HG03280 (cell line): ENCODE results near the gene GALNT14.

ENCODE experiments used
- ATAC-seq: cut with Tn5 transposase; IDR thresholded peaks from one replicate; pipeline ENCODE4 v1.9.1; 2021; ENCODE audit warnings: mild to moderate bottlenecking, moderate library complexity; ENCODE audit not compliant: unreplicated experiment

The GALNT14 gene

DNA sequence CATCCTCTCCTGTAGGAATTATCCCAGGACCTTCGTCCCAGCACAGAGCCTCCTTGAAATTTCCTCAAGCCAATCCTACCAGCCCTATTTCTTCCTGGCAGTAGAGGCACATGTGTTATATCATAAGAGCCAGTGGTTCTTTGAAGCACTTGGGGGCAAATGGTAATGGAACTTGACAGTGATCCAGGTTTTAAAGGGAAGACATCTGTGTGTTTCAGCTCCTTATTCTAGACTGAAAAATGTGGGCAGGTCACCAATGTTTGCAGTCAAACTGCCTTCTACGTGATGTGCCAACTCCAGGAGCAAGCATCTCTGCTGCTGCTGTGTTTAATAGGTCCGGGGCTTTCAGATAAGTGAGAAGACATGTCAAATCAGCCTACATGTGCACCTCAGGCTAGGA lies 157.1 kb downstream of the GALNT14 start:
- no peak for ATAC-seq

DNA sequence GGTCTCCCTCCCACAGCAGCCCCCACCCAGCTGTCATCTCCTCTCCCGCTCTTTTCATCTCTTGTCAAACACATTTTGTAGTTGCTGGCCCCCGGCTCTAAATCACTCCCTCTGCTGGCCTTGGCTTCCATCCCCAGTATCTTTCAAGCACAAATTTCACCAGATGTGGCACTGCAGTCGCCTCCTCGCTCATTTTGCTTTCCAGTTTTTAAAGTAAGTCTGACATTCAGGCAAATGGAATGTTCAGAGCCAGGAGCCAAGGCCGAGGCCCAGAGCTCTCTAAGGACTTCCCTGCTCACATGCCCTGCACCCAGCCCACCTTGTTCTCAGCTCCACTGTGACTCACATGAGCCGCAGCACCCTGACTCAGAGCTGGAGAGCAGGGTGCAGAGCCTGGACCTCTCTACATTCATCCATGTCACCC lies 158.4 kb downstream of the GALNT14 start:
- ATAC-seq = no peak

DNA sequence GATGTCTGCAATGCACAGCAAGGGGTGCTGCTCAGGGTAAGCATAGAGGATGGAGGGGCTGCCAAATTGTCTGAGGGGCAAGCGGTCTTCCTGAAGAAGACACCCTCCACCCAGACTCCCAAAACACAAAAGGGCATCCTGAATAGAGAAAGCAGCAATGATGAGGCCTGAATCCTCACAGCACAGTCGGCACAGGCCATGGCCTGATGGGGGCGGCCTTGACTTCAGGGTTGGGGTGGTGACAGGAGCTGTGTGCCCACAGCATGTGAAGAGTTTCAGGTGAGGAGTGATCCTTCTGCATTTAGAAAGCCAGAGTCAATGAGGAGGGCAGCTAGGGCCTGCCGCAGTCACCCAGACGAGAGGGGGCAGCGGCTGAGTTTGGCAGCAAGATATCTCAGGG lies 159.4 kb downstream of the GALNT14 start:
- no peak for ATAC-seq

DNA sequence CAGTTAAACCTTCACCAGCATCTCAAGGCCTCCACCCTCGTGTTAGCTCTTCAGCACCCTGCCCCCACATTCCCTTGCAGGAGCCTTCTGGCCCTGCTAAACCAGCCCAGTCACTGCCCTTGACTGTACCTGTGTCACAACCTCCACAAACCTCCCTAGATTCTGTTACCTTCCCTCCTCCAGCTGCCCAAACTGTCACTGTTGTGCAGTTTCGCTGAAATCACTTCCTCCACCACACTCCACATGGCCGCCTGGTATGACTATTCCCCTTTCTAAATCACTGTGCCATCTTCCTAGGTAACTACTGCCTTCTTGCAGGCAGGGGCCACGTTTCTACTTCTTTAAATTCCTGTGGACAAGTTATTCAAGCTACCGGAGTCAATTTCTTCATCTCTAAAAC lies 160.2 kb downstream of the GALNT14 start:
- ATAC-seq = no peak

DNA sequence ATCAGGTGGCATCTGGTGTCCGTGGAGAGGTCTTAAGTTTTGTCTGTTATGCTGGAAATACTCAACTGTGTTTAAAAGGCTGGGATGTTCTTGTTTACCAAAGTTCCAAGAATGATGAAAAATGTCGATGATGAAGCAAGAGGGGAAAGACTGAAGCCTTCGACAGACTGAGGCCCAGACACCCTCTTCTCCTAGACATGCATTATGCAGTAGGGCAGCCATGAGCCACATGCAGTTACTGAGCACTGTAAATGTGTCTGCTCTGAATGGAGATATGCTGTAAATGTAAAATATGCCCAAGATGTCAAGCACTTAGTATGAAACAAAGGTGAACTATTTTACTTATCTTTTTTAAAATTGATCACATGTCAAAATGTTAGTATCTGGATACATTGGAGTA lies 163.1 kb downstream of the GALNT14 start:
- ATAC-seq = no peak

DNA sequence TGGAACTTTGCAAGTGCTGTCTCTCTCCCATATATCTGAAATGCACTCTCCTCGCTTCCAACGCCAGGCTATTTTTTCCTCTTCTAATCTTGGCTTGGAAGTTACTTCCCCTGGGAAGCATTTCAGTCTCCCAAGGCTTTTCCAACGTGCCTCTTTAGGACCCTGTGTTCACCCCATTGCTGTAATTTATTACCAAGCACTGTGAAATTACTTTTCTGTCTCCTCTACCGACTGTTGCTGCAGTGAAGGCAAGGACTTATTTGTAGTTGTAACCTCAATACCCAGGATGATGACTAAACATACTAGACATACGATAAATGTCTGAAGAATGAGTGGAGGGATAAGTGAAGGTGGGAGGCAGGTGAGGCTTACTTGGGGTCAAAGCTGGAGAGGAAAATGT lies 163.7 kb downstream of the GALNT14 start:
- no peak for ATAC-seq

DNA sequence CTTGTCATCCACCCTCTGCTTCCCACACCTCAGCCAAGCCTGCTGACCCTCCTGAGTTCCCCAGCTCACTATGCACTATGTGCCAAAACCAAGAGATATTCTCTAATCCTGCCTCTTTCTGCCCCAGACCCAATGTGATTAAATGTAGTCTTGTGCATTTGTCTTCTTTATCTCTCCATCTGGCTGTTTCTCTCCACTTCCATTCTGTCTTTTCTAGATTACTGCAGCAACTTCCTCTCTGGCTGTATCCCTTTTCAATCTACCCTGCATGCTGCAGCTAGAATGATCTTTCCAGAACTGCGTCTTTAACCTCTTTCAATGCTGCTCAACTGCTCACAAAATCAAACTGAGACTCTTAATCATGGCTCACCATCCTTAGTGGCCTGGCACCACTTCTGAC lies 164.1 kb downstream of the GALNT14 start:
- ATAC-seq = no peak

DNA sequence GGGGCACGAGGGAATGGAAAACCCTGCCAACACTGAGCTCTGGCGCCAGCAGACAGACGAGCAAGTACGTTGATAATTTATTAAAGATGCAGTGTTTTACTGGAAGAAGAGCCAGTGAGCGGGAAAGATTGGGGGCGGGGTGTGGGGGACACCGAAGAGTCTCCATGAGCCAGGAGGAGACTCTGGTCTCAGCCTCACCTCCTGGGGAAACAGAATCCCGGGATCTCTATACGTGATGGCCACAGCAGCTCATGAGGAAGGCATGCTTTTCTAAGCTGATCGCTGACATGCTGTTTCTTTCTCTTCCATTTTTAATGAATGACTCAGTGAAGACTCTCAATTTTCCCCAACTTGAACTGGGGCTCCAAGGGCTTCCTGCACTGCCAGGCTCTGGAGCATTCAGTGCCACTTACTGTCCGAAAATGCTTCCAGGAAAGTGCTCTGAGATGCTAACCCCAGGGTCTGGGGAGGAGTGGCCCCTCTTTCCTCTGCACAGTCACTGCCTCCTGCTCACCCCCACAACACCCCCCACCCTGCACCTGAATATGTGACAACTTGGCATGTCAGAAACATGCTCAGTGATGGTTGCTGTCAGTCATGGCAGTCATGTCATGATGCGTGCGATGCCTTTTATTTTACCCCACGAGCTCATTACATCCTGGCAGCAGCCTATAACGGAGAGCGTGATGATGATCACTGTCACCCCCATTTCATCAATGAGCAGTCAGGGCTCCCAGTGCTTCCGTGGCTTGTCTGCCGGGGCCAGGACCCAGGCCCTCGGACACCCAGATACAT lies 166.8 kb downstream of the GALNT14 start:
- ATAC-seq = no peak

DNA sequence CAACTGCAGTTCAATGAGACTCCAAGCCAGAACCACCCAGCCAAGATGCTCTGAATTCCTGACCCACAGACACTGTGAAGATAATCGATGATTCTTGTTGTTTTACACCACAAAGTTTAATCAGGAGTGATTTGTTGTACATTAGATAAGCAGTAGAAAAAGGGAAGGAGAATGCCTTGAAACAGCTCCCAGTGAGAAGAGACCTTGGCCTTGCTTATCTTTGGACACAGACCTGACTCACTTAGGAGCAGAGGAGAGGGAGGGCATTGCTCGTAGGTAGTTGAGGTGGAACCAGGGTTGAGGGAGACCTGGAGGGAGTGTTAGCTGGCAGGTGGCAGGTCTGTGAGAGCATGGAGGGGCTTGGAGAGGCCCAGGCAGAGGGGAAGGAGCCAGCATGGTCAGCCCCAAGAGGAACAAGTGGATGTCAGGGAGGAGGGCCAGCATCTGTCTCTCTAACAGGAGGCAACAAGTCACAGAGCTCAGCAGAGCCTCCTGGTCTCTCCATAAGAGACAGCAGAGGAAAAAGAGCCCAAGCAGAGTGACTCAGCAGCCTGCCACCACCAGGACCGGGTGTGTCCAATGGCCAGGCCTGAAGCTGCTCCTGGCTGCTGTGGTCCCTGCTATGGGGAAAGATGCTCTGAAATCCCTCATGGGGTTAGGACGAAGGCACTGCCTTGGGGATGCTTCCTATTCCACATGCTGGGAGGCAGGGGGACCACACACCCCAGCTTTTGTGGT lies 169.4 kb downstream of the GALNT14 start:
- no peak for ATAC-seq

DNA sequence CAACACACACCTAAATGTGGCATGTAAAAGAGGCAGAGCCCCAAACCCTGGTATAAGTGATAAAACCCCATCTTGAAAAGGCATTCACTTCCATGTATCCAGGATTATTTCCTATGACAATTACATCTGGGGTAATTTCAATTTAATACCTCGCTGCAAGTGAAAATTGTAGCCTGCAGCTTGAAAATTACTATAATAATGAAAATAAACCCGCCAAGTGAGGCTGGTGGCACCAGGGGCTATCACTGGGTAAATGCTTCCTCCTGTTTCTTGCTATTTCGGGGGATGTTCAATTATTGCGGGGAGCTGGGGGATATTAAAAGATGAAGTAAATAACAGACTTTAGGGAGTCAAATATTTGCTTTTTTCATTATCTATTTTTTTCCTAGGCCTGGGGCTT lies 171.5 kb downstream of the GALNT14 start:
- no peak for ATAC-seq

DNA sequence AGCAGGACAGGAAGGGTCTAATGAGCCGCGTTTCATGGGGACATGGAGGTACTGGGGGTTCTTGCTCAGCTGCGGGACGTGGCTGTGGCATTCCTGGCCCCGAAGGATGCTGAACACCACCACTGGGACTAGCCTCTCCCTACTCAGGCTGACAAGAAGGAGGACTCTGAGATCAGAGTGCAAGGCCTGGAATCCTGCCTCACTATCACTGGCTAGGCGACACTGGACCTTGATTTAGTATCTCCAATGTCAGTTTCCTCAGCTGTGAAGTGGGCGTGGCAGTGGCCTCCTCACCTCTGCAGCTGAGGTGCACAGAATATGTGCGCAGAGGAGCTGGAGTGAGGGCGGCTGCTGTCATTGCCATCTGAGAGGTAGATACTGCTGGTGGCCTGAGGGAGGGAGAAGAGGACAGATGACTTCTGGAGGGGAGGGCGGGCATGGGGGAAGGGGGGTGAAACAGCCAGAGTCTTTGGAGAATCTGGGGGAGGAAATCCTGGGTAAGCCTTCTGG lies 173.2 kb downstream of the GALNT14 start:
- ATAC-seq = no peak

DNA sequence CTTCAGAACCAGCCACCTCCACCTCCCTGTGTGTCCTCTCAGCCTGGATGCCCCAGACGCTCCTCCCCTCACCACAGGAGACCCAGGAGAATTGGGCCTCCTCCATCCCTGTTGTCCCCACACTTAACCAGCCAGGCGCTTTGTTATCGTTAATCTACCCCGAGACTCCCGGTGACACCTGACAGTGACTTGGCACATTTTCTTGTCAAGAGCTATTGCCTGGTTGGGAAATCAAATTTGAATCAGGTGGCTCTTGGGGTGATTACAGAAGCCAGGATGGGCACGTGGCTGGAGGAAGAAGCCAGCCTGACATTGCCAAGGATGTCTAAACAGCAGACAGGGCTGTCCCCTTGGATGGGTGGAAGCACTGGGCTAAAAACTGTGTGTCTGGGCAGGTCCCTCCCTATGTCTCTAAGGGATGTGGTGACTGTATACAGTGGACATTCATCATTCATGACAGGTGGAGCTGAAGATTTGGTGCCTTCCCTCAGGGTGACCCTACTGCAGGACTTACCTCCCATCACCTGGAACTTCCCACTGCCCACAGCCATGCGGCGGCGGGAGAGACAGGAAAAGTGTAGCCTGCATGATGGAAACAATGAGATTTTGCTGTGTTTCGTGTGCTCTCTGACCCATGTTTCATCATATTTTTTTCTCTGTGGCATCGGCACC lies 173.8 kb downstream of the GALNT14 start:
- ATAC-seq = no peak

DNA sequence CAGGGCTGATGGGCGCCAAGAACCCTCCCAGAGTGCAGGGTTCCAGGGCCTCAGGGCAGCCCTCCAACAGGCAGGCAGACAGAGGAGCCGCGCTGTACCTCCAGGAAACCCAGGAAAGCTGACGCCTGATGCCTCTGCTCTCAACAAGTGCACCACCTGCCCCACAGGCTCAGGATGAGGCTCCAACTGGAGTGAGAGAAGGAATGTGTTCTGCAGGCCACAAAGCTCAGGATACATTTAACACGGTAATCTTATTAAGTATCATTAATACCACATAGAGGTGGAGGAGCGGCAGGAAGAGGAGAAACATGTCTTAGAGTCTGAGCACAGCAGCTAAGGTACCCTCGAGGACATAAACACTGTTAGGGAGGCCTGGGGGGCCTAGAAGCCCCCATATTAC lies 175.1 kb downstream of the GALNT14 start:
- no peak for ATAC-seq

DNA sequence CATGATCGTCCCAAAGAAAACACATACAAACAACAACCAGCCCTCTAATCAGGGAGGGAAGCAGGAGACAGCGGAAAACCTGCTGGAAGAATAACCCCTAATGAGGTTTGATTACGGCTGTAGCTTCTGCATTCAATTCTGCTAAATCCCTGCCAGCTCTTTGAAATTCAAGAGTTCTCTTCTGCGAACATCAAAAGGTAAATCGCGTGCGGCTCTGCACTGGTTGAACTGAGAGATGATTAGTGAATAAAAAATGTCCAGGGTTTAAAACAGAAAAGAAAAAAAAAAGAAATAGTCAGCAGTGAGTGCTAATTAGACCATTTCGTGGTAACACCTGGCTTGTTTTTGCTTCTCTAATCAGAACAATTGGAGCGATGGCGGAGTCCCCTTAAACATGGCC lies 178.0 kb downstream of the GALNT14 start:
- ATAC-seq = no peak

DNA sequence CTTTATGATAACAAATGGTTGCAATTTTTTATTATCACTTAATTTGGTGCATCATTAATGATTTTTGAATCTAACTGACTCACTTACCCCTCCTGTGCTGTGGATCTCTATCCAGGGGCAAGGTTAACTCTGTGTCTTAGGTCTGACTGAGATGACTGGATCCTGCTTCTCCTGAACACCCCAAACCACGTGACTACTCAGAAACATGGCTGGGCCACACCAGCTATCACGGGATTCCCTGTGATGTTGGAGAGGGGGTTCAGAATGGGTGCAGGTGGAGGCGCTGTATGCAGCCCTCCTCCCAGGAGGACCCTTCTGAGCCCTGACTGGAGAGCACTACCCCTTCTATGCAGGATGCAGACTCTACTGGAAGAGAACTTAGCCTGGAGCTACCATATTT lies 178.6 kb downstream of the GALNT14 start:
- ATAC-seq = no peak

DNA sequence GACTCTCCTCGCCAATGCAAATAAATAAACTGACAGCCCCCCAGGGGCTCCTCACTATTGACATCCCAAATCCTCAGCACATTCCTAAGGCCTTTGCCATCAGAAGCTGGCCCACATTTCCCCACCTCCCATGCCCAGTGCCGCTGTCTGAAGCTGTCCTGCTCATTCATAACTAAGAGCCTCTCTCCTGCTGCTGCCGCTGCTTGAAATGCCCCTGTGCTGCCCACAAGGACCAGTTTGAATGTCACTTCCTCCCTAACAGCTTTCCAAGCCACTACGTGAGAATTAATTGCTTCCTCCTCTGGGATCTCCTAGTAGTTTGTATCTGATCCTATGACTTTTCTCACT lies 179.3 kb downstream of the GALNT14 start:
- no peak for ATAC-seq

DNA sequence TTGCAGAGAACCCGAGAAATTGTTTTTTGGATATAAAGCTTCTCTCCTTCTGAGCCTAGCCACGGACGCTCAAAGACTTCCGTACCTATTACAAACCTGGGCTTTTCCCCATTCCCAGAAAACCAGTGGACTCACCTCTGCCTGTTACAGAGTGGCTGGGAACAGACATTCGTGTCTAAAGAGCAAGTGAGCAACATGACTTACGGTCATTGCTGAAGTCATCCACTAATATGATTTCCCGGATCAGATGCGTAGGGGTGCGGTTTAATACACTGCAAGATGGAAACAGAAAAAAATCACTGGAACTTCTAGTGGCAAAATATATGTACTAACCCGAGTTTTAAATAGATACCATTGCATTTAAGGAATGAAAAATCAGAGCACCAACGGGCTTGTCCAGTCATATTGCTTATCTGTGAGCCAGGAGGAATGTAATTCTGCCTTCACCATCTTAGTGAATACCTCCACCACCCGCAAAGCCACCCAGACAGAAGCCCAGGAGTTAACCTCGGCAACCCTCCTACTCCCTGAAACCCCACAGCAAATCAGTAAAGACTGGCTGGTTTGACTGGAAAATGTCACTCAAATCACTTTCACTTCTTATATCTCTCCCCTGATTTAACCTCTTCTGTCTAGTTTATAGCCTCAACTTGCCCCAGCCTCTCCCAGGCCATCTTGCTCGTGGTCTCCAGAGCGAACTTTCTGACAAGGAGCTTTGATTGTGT lies 179.9 kb downstream of the GALNT14 start:
- no peak for ATAC-seq

DNA sequence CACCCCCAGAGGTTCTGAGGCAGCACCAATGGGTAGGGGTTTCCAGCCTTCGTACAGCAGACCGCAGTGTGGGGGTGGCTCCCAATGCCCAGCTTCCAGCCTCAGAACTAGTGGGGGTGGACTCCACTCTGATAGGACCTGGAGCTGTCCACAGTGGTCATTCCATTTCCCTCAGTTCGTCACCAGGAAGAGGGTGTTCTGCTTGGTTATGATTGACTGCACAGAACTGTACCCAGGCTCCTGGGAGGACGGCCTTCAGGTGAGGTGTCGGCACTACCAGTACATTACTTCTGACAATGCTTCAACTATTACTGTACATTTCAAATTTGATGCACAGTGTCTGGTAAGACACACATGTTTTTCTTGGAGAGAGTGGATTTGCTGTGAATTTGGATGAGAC lies 180.6 kb downstream of the GALNT14 start:
- ATAC-seq = no peak

DNA sequence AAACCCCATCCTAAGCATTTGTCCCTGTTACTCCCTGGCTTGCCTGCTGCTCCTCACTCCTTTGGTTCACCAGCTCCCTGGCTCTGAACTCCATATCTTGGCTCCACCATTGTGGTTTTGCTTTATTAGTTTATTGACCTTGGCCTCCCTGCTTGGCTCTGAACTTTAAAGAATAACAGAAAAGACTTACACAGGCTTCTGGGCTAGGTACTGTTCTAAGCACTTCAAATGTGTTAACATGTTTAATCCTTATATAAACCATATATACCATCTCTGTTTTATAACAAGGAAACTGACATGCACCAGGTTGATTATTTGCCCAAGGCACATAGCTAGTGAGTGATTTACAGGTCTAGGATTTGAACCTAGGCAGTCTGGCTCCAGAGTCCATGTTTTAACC lies 181.2 kb downstream of the GALNT14 start:
- ATAC-seq = no peak

DNA sequence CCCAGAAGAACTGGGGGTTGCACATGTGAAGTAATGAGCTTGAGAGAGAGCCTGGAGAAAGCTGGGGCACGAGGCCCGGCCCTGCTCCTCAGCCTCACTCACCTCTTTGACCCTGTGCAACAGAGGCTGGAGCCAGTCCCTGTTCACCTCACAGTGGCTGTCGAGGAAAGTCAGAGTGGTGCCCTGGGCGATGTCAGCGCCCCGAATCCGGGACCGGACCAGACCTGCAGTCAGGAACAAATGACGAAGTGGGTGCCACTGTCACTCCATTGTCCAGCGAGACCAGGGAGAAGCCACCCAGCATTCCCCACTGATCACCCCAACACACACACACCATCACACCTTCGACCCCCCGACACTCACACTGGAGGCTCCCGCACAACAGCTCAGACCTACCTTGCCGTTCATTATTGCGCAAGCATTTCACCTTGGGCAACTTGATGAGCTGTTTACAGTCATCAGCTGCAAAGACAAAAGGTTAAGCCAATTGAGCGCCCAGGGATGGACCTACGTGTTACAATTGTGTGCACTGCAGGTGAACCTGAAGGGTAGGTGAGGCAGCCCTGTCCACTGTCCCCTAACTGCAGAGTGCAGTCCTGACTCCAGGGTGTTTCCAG lies 182.6 kb downstream of the GALNT14 start:
- no peak for ATAC-seq

DNA sequence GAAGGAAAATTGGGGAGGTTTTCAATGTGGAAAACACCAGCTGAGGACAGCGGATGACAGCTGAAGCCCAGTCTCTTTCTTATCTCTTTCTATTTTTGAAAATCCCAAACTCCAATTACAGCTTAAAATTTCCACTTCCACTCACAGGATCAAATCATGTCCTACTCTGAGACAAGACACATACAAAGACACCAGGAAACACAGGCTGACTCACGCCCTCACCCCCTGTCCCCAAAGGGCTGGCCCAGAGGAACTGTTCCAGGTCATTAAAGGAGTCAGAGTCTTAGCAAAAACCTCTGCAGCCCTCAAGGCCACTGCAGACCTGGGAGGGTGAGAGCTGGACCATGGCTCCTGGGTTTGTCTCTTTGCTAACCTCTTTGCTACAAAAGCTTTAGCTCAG lies 187.9 kb downstream of the GALNT14 start:
- no peak for ATAC-seq
